ENCODE data around the gene OOSP4B. TPM values are rescaled to one million over a fixed set of nuclear protein-coding genes. Genes with fewer than 3 reads are reported as not detected.
"Not testable (repeated sequence)": the region's sequence is repeated elsewhere in the genome, so short reads cannot be mapped to it uniquely, and the experiment has no call there.

OOSP4B gene
- total RNA-seq, 1 donor from 2014 or later = not detected

DNA sequence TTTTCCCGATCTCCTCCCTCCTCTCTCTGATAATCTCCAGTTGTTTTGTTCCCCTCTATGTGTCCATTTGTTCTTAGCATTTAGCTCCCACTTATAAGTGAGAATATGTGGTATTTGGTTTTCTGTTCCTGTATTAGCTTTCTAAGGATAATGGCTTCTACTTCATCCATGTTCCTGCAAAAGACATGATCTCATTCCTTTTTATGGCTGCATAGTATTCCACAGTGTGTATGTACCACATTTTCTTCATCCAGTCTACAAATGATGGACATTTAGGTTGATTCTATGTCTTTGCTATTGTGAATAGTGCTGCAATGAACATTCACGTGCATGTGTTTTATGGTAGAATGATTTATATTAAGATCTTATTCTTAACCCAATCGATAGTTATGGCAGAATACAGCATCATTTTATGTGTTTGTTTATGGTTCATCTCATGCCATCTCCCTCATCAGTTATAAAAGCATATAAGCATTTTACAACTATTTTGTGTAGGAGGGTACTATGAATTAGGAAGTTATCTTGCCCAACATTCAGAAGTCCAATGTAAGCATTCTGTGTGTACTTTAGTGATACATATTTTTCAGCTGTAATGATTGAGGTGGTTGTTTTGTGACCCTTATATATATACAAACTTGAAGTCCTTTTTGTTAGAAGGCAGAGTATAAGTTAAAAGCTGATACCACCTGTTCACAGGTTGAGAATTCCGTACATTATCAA lies 42.7 kb downstream of the OOSP4B start:
- no peak for DNase-seq (ENCODE audit: low read depth in 2 of 2)

- DNase-seq (ENCODE audit: low read depth in 2 of 2) = no peak
Observed at GRCh38 chr11:60064111-60064510, 47.1 kb downstream of the OOSP4B start.

DNA sequence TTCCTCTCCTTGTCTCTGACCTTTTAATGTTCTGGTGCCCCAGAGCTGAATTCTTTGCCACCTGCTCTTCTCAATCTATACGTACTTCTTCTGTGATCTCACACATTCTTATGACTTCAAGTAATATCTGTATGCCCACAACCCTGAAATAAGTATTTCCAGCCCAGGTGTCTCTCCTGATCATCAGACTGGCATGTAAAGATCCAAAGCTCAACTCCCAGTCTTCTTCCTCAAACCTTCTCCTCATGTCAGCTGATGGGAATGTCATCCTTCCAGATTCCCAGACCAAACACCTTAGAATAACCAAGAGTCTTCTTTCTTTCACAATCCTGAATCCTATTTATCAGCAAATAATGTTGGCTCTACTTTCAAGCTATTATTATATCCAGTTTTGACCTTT lies 48.8 kb downstream of the OOSP4B start:
- DNase-seq (ENCODE audit: low read depth in 2 of 2) = no peak

GRCh38 chr11:60069450-60069849 lies 52.5 kb downstream of the OOSP4B start:
- DNase-seq (ENCODE audit: low read depth in 2 of 2) = no peak

DNA sequence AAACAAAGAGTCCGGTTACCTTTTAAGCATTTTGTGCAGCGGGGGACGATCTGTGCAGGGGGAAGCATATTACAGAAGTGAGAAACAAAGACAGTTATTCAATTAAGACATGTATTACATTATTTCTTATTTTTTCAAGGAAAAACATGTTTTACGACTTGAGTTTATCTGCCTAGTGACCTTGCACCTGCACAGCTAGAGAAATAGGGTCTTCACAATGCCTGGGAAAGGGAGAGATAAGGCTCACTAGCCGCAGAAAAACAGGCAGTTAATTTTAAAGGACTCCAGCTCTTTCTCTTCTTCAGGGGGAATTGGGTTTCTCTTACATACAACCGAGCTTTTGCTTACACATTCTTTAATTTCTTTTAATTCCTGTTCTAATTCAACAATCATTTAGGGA lies 54.7 kb downstream of the OOSP4B start:
- DNase-seq (ENCODE audit: low read depth in 2 of 2) = not testable (repeated sequence)

- DNase-seq (ENCODE audit: low read depth in 2 of 2) = no peak
Observed at GRCh38 chr11:60077216-60077817, 60.3 kb downstream of the OOSP4B start.

GRCh38 chr11:60077981-60078380 lies 61.0 kb downstream of the OOSP4B start:
- no peak for DNase-seq (ENCODE audit: low read depth in 2 of 2)

DNA sequence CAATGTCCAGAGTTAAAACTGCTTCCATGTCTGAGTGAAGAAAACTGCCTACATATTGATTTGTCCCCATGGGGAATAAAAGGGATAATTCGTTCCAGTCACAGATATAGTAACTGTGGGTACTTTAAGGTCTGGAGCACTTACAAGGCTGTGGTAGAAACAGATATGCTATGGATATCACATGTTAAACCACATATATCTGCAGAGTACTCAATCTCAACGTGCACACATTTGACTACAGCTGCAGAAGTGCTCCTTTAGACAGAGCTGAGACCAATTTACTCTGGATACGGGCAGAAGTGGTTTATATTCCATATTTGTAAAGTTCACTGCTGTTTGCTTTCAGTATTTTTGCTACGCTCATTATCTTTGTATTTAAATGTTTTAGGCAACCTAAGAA lies 61.8 kb downstream of the OOSP4B start:
- DNase-seq (ENCODE audit: low read depth in 2 of 2) = no peak

DNA sequence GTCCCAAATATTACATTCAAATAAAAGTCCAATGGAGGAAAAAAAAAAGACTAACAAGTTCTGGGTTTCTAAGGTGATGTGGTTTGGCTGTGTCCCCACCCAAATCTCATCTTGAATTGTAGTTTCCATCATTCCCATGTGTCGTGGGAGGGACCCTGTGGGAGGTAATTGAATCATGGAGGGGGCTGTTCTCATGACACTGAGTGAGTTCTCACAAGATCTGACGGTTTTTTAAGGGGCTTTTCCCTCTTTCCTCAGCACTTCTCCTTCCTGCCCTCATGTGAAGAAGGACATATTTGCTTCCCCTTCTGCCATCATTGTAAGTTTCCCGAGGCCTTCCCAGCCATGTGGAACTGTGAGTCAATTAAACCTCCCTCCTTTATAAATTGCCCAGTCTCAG lies 63.6 kb downstream of the OOSP4B start:
- no peak for DNase-seq (ENCODE audit: low read depth in 2 of 2)

Other genes starting within 250 kb of the OOSP4B start
- gene MRPL16, start 206.4 kb upstream of the OOSP4B start, total RNA-seq = 19.4 and 25.5 TPM in 2 replicates
- gene CBLIF, start 171.7 kb upstream of the OOSP4B start, total RNA-seq = not detected in 2 replicates
- not detected in 2 replicates for gene TCN1, start 150.7 kb upstream of the OOSP4B start, total RNA-seq
- not detected in 2 replicates for gene OOSP3, start 138.4 kb upstream of the OOSP4B start, total RNA-seq
- gene OOSP1, start 78.7 kb upstream of the OOSP4B start, total RNA-seq = not detected in 2 replicates
- not detected in 2 replicates for gene OOSP4A, start 53.1 kb upstream of the OOSP4B start, total RNA-seq
- gene OOSP2, start 23.2 kb downstream of the OOSP4B start, total RNA-seq = not detected in 2 replicates
- gene MS4A3, start 39.5 kb downstream of the OOSP4B start, total RNA-seq = not detected in 2 replicates
- not detected in 2 replicates for gene MS4A2, start 71.5 kb downstream of the OOSP4B start, total RNA-seq
- 0.22 TPM in 1 of 2 replicates, not detected in the other for gene MS4A6A, start 165.9 kb downstream of the OOSP4B start, total RNA-seq
- not detected in 2 replicates for gene MS4A4E, start 226.0 kb downstream of the OOSP4B start, total RNA-seq